OCI-LY7 (cell line): ENCODE measurements around the gene TICRR.

Source experiments
- EZH2phosphoT487 ChIP-seq: fragments of 200-600 bp; sonication (generic); IDR thresholded peaks from 2 replicates; pipeline ENCODE4 v1.6.1; 2018; ENCODE audit warnings: low read depth, borderline replicate concordance, mild to moderate bottlenecking, mixed run types, antibody characterized with exemption, low read length, moderate library complexity, mixed read lengths
- TF ChIP-seq, protein P1 (sequence below): fragments of 200-600 bp; sonication (generic); conservative IDR thresholded peaks from 2 replicates; pipeline ENCODE4 v1.5.1; 2014; ENCODE audit warnings: mild to moderate bottlenecking, antibody characterized with exemption, low read length, moderate library complexity, mixed read lengths

DNA sequence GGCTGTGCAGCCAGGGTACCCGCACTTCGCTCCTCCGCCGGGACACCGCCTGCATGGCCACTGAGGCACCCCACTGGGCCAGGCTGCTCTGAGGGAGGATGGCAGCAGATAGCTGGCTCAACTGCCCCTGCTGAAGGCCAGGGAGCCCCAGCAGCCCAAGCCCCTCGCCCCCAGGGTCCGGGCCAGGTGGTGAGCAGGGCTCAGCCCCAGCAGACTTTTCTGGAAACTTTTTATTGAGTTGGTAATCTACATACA is 92.4 kb downstream of the TICRR start:
- TF ChIP-seq, protein P1, sequence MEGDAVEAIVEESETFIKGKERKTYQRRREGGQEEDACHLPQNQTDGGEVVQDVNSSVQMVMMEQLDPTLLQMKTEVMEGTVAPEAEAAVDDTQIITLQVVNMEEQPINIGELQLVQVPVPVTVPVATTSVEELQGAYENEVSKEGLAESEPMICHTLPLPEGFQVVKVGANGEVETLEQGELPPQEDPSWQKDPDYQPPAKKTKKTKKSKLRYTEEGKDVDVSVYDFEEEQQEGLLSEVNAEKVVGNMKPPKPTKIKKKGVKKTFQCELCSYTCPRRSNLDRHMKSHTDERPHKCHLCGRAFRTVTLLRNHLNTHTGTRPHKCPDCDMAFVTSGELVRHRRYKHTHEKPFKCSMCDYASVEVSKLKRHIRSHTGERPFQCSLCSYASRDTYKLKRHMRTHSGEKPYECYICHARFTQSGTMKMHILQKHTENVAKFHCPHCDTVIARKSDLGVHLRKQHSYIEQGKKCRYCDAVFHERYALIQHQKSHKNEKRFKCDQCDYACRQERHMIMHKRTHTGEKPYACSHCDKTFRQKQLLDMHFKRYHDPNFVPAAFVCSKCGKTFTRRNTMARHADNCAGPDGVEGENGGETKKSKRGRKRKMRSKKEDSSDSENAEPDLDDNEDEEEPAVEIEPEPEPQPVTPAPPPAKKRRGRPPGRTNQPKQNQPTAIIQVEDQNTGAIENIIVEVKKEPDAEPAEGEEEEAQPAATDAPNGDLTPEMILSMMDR: no peak
- TF ChIP-seq EZH2phosphoT487: no peak
